PFSK-1 (cell line): Measurements from ENCODE around the gene BEAN1.

Source experiments
- POLR2AphosphoS5 ChIP-seq: IDR thresholded peaks from 2 replicates; pipeline ENCODE4 v1.6.1; 2012; ENCODE audit warnings: low read depth, mild to moderate bottlenecking, control low read depth, low read length, moderate library complexity
- TF ChIP-seq, protein P1 (sequence below), 2 experiments: IDR thresholded peaks; 2 replicates each; pipeline versions ENCODE4 v1.6.1 to v1.8.0; 2011 to 2012; ENCODE audit warnings: low read depth in 2 of 2, low read length in 2 of 2, control low read depth in 1 of 2, inconsistent platforms in 1 of 2, mild to moderate bottlenecking in 1 of 2, moderate library complexity in 1 of 2; ENCODE audit not compliant: insufficient read depth in 1 of 2

GRCh38 chr16:66502020-66502913, 75.2 kb downstream of the BEAN1 start:
- TF ChIP-seq, protein P1, sequence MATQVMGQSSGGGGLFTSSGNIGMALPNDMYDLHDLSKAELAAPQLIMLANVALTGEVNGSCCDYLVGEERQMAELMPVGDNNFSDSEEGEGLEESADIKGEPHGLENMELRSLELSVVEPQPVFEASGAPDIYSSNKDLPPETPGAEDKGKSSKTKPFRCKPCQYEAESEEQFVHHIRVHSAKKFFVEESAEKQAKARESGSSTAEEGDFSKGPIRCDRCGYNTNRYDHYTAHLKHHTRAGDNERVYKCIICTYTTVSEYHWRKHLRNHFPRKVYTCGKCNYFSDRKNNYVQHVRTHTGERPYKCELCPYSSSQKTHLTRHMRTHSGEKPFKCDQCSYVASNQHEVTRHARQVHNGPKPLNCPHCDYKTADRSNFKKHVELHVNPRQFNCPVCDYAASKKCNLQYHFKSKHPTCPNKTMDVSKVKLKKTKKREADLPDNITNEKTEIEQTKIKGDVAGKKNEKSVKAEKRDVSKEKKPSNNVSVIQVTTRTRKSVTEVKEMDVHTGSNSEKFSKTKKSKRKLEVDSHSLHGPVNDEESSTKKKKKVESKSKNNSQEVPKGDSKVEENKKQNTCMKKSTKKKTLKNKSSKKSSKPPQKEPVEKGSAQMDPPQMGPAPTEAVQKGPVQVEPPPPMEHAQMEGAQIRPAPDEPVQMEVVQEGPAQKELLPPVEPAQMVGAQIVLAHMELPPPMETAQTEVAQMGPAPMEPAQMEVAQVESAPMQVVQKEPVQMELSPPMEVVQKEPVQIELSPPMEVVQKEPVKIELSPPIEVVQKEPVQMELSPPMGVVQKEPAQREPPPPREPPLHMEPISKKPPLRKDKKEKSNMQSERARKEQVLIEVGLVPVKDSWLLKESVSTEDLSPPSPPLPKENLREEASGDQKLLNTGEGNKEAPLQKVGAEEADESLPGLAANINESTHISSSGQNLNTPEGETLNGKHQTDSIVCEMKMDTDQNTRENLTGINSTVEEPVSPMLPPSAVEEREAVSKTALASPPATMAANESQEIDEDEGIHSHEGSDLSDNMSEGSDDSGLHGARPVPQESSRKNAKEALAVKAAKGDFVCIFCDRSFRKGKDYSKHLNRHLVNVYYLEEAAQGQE (IDR thresholded peaks at IDR 0.05; ENCODE audit: insufficient read depth in 1 of 2, low read depth in 2 of 2, low read length in 2 of 2) = no peak
- no peak for TF ChIP-seq POLR2AphosphoS5
